Right atrium auricular region (tissue), 2 donors: ENCODE data around the gene LRBA. TPM values are rescaled to one million over a fixed set of nuclear protein-coding genes. Genes with fewer than 3 reads are reported as not detected.

ENCODE experiments used
- DNase-seq: peaks from one replicate; pipeline ENCODE4 v3.0.0-alpha.2; 2019; ENCODE audit warnings: low spot score
- H3K27ac ChIP-seq, 2 donors: fragments of 200-600 bp; sonication (generic); 1 replicate in 1 of 2; 2 replicates in 1 of 2; pipeline ENCODE4 v1.5.1; 2016 to 2019
- H3K27me3 ChIP-seq, 2 donors: fragments of 200-600 bp; sonication (generic); one replicate each; pipeline versions ENCODE4 v1.5.1 to v1.6.0; 2017 to 2019
- H3K36me3 ChIP-seq: fragments of 200-600 bp; sonication (generic); one replicate; pipeline ENCODE4 v1.5.1; 2016
- H3K4me1 ChIP-seq, 2 donors: fragments of 200-600 bp; sonication (generic); one replicate each; pipeline versions ENCODE4 v1.5.1 to v1.6.0; 2017 to 2019
- H3K4me3 ChIP-seq, 2 donors: fragments of 200-600 bp; sonication (generic); 1 replicate in 1 of 2; 2 replicates in 1 of 2; pipeline ENCODE4 v1.5.1; 2017 to 2019; ENCODE audit warnings: mild to moderate bottlenecking in 1 of 2, moderate library complexity in 1 of 2
- H3K9me3 ChIP-seq, 2 donors: fragments of 200-600 bp; sonication (generic); one replicate each; pipeline ENCODE4 v1.5.1; 2019
- total RNA-seq, 2 donors: library from RNA; depleted of rRNA; stranded (reverse); fragments of >200 nt; gene quantifications; one replicate each; pipeline ENCODE4 v1.1.0, GENCODE V29; 2016
- TF ChIP-seq, protein P1 (sequence below), 2 donors: fragments of 200-600 bp; sonication (generic); IDR thresholded peaks; one replicate each; pipeline ENCODE4 v1.5.1; 2019; ENCODE audit warnings: antibody characterized with exemption in 2 of 2

LRBA gene
- total RNA-seq, 2 donors from 2014 or later: 20.8 to 37.7 TPM

DNA sequence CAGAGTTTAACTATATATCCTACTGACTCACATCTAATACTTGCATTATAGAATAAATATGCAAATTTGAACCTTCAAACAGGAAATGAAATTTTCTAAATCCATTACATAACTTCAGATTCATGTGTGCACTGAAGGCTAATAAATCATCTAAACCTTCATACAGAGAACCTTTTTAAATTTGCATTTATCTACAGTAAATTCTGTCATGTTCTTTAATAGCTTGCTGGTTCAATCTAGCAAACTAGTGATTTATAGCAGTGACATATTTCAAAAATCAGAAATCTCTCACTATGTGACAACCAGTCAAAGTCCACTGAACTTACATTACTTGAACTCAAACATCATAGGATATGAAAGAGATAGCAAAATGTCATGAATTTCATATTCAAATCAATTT, 65.1 kb downstream of the LRBA start:
- no peaks in the 10 kb centered on the region for H3K36me3 ChIP-seq
- no peaks in the 10 kb centered on the region for H3K27me3 ChIP-seq
- H3K4me3 ChIP-seq: no peak overlapping the region
- H3K27ac ChIP-seq: no peak overlapping the region
- TF ChIP-seq, protein P1, sequence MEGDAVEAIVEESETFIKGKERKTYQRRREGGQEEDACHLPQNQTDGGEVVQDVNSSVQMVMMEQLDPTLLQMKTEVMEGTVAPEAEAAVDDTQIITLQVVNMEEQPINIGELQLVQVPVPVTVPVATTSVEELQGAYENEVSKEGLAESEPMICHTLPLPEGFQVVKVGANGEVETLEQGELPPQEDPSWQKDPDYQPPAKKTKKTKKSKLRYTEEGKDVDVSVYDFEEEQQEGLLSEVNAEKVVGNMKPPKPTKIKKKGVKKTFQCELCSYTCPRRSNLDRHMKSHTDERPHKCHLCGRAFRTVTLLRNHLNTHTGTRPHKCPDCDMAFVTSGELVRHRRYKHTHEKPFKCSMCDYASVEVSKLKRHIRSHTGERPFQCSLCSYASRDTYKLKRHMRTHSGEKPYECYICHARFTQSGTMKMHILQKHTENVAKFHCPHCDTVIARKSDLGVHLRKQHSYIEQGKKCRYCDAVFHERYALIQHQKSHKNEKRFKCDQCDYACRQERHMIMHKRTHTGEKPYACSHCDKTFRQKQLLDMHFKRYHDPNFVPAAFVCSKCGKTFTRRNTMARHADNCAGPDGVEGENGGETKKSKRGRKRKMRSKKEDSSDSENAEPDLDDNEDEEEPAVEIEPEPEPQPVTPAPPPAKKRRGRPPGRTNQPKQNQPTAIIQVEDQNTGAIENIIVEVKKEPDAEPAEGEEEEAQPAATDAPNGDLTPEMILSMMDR (IDR thresholded peaks at IDR 0.05): no peak
- H3K4me1 ChIP-seq: peaks cover 0 to 9% of the 10 kb centered on the region in 2 donors
- no peak for DNase-seq
- no peaks in the 10 kb centered on the region for H3K9me3 ChIP-seq

DNA sequence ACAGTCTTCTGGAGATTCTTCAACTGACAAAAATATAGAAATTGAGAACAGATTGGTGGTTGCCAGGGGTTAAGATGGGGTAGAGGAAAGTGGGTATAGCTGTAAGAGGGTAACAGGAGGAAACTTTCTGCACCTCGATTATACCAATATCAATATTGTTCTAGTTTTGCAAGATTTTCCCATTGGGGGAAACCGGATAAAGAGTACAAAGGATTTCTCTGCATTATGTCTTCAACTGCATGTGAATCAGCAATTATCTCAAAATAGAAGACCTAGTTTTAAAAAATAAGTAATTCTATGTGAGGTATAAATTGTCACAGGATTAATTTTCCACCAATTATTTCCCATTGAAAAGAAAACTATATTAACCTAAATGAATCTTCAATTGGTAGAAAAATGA, 65.7 kb downstream of the LRBA start:
- Histone ChIP-seq H3K36me3 (no peaks in the 10 kb centered on the region), H3K4me1 (peaks cover 0 to 9% of the 10 kb centered on the region in 2 donors), H3K27me3 (no peaks in the 10 kb centered on the region), H3K27ac (no peak overlapping the region), H3K4me3 (no peak overlapping the region), H3K9me3 (no peaks in the 10 kb centered on the region)
- no peak for DNase-seq
- TF ChIP-seq, protein P1 (IDR thresholded peaks at IDR 0.05): no peak

DNA sequence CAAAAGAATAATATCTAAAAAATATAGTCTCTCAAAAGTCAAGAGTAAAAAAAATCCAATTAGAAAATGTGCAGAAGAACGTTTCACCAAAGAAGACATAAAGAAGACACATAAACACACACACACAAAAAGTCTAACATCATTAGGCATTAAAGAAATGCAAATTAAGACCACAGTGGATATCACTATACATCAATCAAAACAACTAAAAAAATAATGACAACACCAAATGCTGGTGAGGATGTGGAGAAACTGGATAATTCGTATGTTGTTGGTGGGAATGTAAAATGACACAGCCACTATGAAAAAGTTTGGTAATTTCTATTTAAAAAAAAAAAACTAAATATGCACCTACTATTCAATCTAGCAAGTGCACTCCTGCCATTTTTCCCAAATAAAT, 66.4 kb downstream of the LRBA start:
- no peaks in the 10 kb centered on the region for H3K27me3 ChIP-seq
- DNase-seq: no peak
- peaks cover 0 to 9% of the 10 kb centered on the region in 2 donors for H3K4me1 ChIP-seq
- TF ChIP-seq, protein P1 (IDR thresholded peaks at IDR 0.05): no peak
- no peaks in the 10 kb centered on the region for H3K36me3 ChIP-seq
- H3K4me3 ChIP-seq: no peak overlapping the region
- no peak overlapping the region for H3K27ac ChIP-seq
- no peaks in the 10 kb centered on the region for H3K9me3 ChIP-seq

DNA sequence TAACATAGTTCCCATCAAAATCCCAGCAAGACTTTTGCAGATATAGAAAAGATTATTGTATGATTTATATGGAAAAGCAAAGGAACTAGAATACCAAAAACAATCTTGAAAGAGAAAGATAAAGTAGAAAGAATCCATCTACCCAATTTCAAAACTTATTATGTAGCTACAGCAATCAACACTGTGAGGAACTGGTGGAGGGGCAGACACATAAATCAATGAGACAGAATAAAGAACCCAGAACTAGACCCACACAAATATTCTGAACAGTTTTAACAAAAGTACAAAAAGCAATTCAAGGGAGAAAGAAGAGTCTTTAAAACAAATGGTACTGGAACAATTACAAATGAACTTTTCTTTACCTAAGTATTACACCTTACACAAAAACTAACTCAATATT, 67.0 kb downstream of the LRBA start:
- no peaks in the 10 kb centered on the region for H3K9me3 ChIP-seq
- H3K27ac ChIP-seq: no peak overlapping the region
- TF ChIP-seq, protein P1 (IDR thresholded peaks at IDR 0.05): no peak
- no peaks in the 10 kb centered on the region for H3K27me3 ChIP-seq
- DNase-seq: no peak
- H3K4me1 ChIP-seq: peaks cover 0 to 9% of the 10 kb centered on the region in 2 donors
- H3K36me3 ChIP-seq: no peaks in the 10 kb centered on the region
- H3K4me3 ChIP-seq: no peak overlapping the region

DNA sequence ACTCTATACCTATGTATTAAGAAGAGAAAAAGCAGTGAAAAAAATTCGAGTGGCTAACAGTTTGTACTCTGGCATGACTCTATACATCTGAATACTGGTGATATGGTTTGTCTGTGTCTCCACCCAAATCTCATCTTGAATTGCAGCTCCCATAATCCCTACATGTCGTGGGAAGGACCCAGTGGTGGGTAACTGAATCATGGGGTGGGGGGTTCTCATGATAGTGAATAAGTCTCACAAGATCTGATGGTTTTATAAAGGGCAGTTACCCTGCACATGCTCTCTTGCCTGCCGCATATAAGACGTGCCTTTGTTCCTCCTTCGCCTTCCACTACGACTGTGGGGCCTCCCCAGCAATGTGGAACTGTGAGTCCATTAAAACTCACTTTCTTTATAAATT, 70.4 kb downstream of the LRBA start:
- DNase-seq: no peak
- TF ChIP-seq, protein P1 (IDR thresholded peaks at IDR 0.05): no peak
- no peak overlapping the region for H3K27ac ChIP-seq
- H3K4me1 ChIP-seq: no peaks in the 10 kb centered on the region
- no peaks in the 10 kb centered on the region for H3K36me3 ChIP-seq
- no peaks in the 10 kb centered on the region for H3K9me3 ChIP-seq
- no peak overlapping the region for H3K4me3 ChIP-seq
- H3K27me3 ChIP-seq: no peaks in the 10 kb centered on the region

DNA sequence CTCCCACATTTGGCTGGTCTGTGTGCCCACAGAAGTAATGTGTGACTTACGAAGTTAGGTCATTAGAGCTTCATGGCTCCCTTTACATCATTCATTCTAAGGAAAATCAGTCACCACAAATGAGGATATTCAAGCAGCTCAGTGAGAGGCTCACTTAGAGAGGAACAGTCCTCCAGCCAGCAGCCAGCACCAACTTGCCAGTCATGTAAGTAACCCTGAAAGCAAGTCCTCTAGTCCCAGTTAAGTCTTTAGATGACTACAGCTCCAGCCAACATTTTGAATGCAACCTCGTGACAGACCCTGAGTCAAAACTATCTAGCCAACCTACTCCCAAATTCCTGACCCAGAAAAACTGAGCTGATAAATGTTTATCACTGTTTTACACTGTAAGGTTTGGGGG, 71.3 kb downstream of the LRBA start:
- TF ChIP-seq, protein P1 (IDR thresholded peaks at IDR 0.05): no peak
- DNase-seq: no peak
- H3K9me3 ChIP-seq: no peaks in the 10 kb centered on the region
- no peak overlapping the region for H3K4me3 ChIP-seq
- no peaks in the 10 kb centered on the region for H3K4me1 ChIP-seq
- H3K27me3 ChIP-seq: no peaks in the 10 kb centered on the region
- no peaks in the 10 kb centered on the region for H3K36me3 ChIP-seq
- no peak overlapping the region for H3K27ac ChIP-seq
